ENCODE measurements around the gene SLC27A1. TPM values are rescaled to one million over a fixed set of nuclear protein-coding genes. Genes with fewer than 3 reads are reported as not detected.
A peak's percentile ranks its signal among the peaks of the same experiment; 100 is the strongest.

The SLC27A1 gene
- total and polyA plus RNA-seq, 10 of the 15 experiments (the other 5 are each of a cell fraction or from before 2014, with no cell fraction given) = 0.11 to 2.3 (median 1.2) TPM

DNA sequence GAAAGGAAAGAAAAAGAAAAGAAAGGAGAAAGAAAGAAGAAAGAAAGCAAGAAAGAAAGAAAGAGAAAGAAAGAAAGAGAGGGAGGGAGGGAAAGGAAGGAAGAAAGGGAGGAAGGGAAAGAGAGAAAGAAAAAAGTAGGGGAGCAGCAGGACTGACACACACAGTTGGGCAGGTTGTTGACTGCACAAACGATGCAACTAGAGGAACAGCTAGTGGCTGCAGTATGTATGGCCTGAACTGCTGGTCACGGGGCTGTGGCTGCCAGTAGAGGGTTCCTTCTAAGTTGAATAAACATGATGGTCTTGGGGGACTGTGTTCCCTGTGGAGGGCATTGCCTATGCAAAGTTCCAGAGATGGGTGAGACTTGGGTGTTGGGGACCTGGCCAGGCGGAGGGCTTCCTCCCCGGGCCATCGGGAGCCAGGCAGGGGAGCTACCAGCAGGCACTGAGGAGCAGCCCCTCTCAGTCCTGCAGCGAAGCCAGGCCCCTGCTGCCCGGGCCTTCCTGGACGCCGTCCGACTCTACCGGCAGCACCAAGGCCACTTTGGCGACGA is 68.4 kb downstream of the SLC27A1 start:
- H3K9ac ChIP-seq (ENCODE audit: control insufficient read depth, insufficient read depth, low read length) = no peak overlapping the region
- H3K4me2 ChIP-seq (ENCODE audit: control insufficient read depth, insufficient read depth) = peak overlapping the region; percentile 94
- H4K20me1 ChIP-seq (ENCODE audit: control insufficient read depth, insufficient read depth) = no peaks in the 10 kb centered on the region
- FAIRE-seq = no peak
- H3K4me1 ChIP-seq (ENCODE audit: control insufficient read depth, insufficient read depth, low read length) = peaks cover 10% of the 10 kb centered on the region
- no peak for TF ChIP-seq CEBPB (IDR thresholded peaks at IDR 0.05; ENCODE audit: borderline replicate concordance in 1 of 2, low read depth in 2 of 2, low read length in 2 of 2)
- no peak for TF ChIP-seq CREM (IDR thresholded peaks at IDR 0.05; ENCODE audit: low read depth)
- TF ChIP-seq, protein P1, sequence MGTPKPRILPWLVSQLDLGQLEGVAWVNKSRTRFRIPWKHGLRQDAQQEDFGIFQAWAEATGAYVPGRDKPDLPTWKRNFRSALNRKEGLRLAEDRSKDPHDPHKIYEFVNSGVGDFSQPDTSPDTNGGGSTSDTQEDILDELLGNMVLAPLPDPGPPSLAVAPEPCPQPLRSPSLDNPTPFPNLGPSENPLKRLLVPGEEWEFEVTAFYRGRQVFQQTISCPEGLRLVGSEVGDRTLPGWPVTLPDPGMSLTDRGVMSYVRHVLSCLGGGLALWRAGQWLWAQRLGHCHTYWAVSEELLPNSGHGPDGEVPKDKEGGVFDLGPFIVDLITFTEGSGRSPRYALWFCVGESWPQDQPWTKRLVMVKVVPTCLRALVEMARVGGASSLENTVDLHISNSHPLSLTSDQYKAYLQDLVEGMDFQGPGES (IDR thresholded peaks at IDR 0.05) = no peak
- TF ChIP-seq FOXK2 (IDR thresholded peaks at IDR 0.05) = no peak
- no peak for TF ChIP-seq NFIC (IDR thresholded peaks at IDR 0.05; ENCODE audit: low read depth, low read length)
- peak; percentile 63; the same call in 1 of the 2 replicates for TF ChIP-seq SMARCA5 (IDR thresholded peaks at IDR 0.05)
- ChIA-PET CTCF (interaction anchor here (1.2 kb wide), 1 partner anchor 35 kb away, joined by 4 read pairs; no protein-coding TSS in a partner anchor), POLR2A (interaction anchor here (0.6 to 0.7 kb wide), 2 partner anchors 12 to 18 kb away, joined by 3 read pairs; no protein-coding TSS in a partner anchor), SMC1A (ENCODE audit: uncharacterized antibody, unreplicated experiment) (interaction anchor here (0.9 kb wide), 1 partner anchor 18 kb away, joined by 3 read pairs; no protein-coding TSS in a partner anchor), RAD21 (ENCODE audit: unreplicated experiment) (no interaction called here)
- H3K36me3 ChIP-seq (ENCODE audit: control insufficient read depth in 2 of 2, insufficient read depth in 2 of 2, low read length in 1 of 2) = no peaks in the 10 kb centered on the region
- H3K4me3 ChIP-seq = peak overlapping the region; percentile 47; the same call in 1 of the 2 replicates
- WGBS (ENCODE audit: insufficient coverage, insufficient replicate concordance, low lambda C conversion rate, missing lambda C conversion rate) = 4% methylated on average over 13 of the region's 13 CpGs
- H2AFZ ChIP-seq (ENCODE audit: control insufficient read depth, low read depth, low read length) = no peak overlapping the region
- ATAC-seq = peak; percentile 67
- H3K27me3 ChIP-seq (replicated peaks in 1 of 2; ENCODE audit: control insufficient read depth in 2 of 2, insufficient read depth in 2 of 2, low read length in 1 of 2) = no peaks in the 10 kb centered on the region
- no peak overlapping the region for H3K27ac ChIP-seq (ENCODE audit: control insufficient read depth, insufficient read depth)
- BruUV-seq (replicated peaks) = no TSS peak
- no peak for DNase-seq (ENCODE audit: low read depth, low spot score)
- H3K79me2 ChIP-seq (ENCODE audit: control insufficient read depth, insufficient read depth, low read length) = no peaks in the 10 kb centered on the region
- intact Hi-C loops (cut with micrococcal nuclease; ENCODE audit: unreplicated experiment) = loop anchor here (2.0 kb wide), 1 partner anchor 16 kb away; the partner anchor contains the start of gene COLGALT1
- H3K9me3 ChIP-seq (replicated peaks; ENCODE audit: control insufficient read depth, insufficient read depth, low read length) = no peaks in the 10 kb centered on the region; the same call in 2 of the 3 replicates
- in situ Hi-C loops (cut with MboI) = no loop called here
